ENCODE measurements around the gene ALLC. TPM values are rescaled to one million over a fixed set of nuclear protein-coding genes. Genes with fewer than 3 reads are reported as not detected.

The ALLC gene
- total RNA-seq, 3 donors from 2014 or later: 0.16 TPM; not detected in 2

DNA sequence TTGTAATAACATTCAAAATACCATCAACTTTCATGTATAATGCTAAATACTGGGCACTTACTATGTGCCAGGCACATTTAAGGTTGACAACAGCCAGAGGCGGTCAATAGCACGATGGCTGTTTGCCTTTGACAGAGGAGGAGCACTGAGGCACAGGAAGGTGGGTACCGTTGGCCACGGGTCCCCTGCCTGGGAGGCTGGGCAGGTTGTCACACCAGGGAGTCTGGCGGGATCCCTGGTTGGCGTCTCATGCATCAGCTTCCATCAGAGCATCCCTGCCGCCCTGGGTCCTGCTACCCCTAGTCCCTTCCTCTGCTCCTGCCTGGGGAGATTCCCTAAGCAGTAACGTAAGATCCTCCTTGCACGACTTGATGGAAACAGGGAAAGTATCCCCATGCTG, 19.4 kb downstream of the ALLC start:
- Histone ChIP-seq H3K27ac (no peak overlapping the region), H3K36me3 (no peaks in the 10 kb centered on the region), H3K27me3 (peaks cover 0 to 3% of the 10 kb centered on the region in 2 donors), H3K4me3 (no peak overlapping the region), H3K9me3 (no peaks in the 10 kb centered on the region), H3K4me1 (no peaks in the 10 kb centered on the region)
- TF ChIP-seq POLR2A (IDR thresholded peaks at IDR 0.05): no peak
- TF ChIP-seq, protein P1, sequence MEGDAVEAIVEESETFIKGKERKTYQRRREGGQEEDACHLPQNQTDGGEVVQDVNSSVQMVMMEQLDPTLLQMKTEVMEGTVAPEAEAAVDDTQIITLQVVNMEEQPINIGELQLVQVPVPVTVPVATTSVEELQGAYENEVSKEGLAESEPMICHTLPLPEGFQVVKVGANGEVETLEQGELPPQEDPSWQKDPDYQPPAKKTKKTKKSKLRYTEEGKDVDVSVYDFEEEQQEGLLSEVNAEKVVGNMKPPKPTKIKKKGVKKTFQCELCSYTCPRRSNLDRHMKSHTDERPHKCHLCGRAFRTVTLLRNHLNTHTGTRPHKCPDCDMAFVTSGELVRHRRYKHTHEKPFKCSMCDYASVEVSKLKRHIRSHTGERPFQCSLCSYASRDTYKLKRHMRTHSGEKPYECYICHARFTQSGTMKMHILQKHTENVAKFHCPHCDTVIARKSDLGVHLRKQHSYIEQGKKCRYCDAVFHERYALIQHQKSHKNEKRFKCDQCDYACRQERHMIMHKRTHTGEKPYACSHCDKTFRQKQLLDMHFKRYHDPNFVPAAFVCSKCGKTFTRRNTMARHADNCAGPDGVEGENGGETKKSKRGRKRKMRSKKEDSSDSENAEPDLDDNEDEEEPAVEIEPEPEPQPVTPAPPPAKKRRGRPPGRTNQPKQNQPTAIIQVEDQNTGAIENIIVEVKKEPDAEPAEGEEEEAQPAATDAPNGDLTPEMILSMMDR (IDR thresholded peaks at IDR 0.05): no peak
- no peak for TF ChIP-seq POLR2AphosphoS5 (IDR thresholded peaks at IDR 0.05)
- intact Hi-C loops (cut with DNase I; ENCODE audit: low total_unique reads): loop anchor here (5.0 kb wide), 1 partner anchor 985 kb away; no protein-coding TSS in a partner anchor
- DNase-seq (ENCODE audit: low spot score in 2 of 2): no peak

- H3K36me3 ChIP-seq: no peaks in the 10 kb centered on the region
- H3K27ac ChIP-seq: no peak overlapping the region
- H3K9me3 ChIP-seq: no peaks in the 10 kb centered on the region
- no peak overlapping the region for H3K4me3 ChIP-seq
- DNase-seq (ENCODE audit: low spot score in 2 of 2): no peak
- intact Hi-C loops (cut with DNase I; ENCODE audit: low total_unique reads): loop anchor here (5.0 kb wide), 1 partner anchor 986 kb away; no protein-coding TSS in a partner anchor
- TF ChIP-seq, protein P1 (IDR thresholded peaks at IDR 0.05): no peak
- TF ChIP-seq POLR2A (IDR thresholded peaks at IDR 0.05) (no peak), POLR2AphosphoS5 (IDR thresholded peaks at IDR 0.05) (no peak)
- H3K4me1 ChIP-seq: no peaks in the 10 kb centered on the region
- H3K27me3 ChIP-seq: peaks cover 0 to 3% of the 10 kb centered on the region in 2 donors
Observed at GRCh38 chr2:3678212-3678611, 20.2 kb downstream of the ALLC start.

- intact Hi-C loops (cut with DNase I; ENCODE audit: low total_unique reads): loop anchor here (5.0 kb wide), 1 partner anchor 987 kb away; no protein-coding TSS in a partner anchor
- Histone ChIP-seq H3K9me3 (no peaks in the 10 kb centered on the region), H3K27ac (no peak overlapping the region), H3K4me1 (no peaks in the 10 kb centered on the region), H3K4me3 (no peak overlapping the region), H3K27me3 (peaks cover 0 to 3% of the 10 kb centered on the region in 2 donors), H3K36me3 (no peaks in the 10 kb centered on the region)
- TF ChIP-seq POLR2A (IDR thresholded peaks at IDR 0.05) (no peak), POLR2AphosphoS5 (IDR thresholded peaks at IDR 0.05) (no peak)
- TF ChIP-seq, protein P1 (IDR thresholded peaks at IDR 0.05): no peak
- no peak for DNase-seq (ENCODE audit: low spot score in 2 of 2)
Observed at GRCh38 chr2:3679180-3679579, 21.2 kb downstream of the ALLC start.

- Histone ChIP-seq H3K27ac (no peak overlapping the region), H3K9me3 (no peaks in the 10 kb centered on the region), H3K4me3 (no peak overlapping the region), H3K4me1 (no peaks in the 10 kb centered on the region), H3K36me3 (no peaks in the 10 kb centered on the region), H3K27me3 (peaks cover 0 to 3% of the 10 kb centered on the region in 2 donors)
- TF ChIP-seq POLR2AphosphoS5 (IDR thresholded peaks at IDR 0.05) (no peak), POLR2A (IDR thresholded peaks at IDR 0.05) (no peak)
- TF ChIP-seq, protein P1 (IDR thresholded peaks at IDR 0.05): no peak
- no peak for DNase-seq (ENCODE audit: low spot score in 2 of 2)
- intact Hi-C loops (cut with DNase I; ENCODE audit: low total_unique reads): loop anchor here (5.0 kb wide), 1 partner anchor 988 kb away; no protein-coding TSS in a partner anchor
Observed at GRCh38 chr2:3679616-3680393, 21.8 kb downstream of the ALLC start.
